Psoas muscle (tissue), 8 donors: ENCODE measurements around the gene ASNSD1. TPM values are rescaled to one million over a fixed set of nuclear protein-coding genes. Genes with fewer than 3 reads are reported as not detected.

ENCODE experiments used
- ATAC-seq, 4 donors: fragments of 200-7000 bp; cut with Tn5 transposase; one replicate each; pipeline ENCODE4 v1.9.1; 2020; ENCODE audit warnings: moderate library complexity in 3 of 4, mild to moderate bottlenecking in 2 of 4
- DNase-seq, 2 donors: peaks; one replicate each; pipeline ENCODE4 v3.0.0-alpha.2; 2020
- H3K27ac ChIP-seq: fragments of 200-600 bp; one replicate; pipeline ENCODE4 v1.8.0; 2022
- H3K27me3 ChIP-seq, 3 donors: fragments of 200-600 bp in 1 of 3; one replicate each; pipeline versions ENCODE4 v1.6.1 to v1.8.0; 2013 to 2022; ENCODE audit warnings: low read length in 2 of 3, mild to moderate bottlenecking in 2 of 3, moderate library complexity in 1 of 3; ENCODE audit not compliant: insufficient read depth in 3 of 3
- H3K36me3 ChIP-seq, 2 donors: fragments of 200-600 bp in 1 of 2; one replicate each; pipeline versions ENCODE4 v1.6.1 to v1.8.0; 2013 to 2022; ENCODE audit warnings: low read depth in 1 of 2, mild to moderate bottlenecking in 1 of 2, moderate library complexity in 1 of 2; ENCODE audit not compliant: insufficient read depth in 1 of 2
- H3K4me1 ChIP-seq: fragments of 200-600 bp; one replicate; pipeline ENCODE4 v1.8.0; 2022
- H3K4me3 ChIP-seq: fragments of 200-600 bp; one replicate; pipeline ENCODE4 v1.8.0; 2022; ENCODE audit warnings: mild to moderate bottlenecking
- H3K9me3 ChIP-seq: fragments of 200-600 bp; one replicate; pipeline ENCODE4 v1.8.0; 2022
- CTCF ChIP-seq: fragments of 200-600 bp; IDR thresholded peaks from one replicate; pipeline ENCODE4 v1.8.0; 2022; ENCODE audit warnings: antibody characterized with exemption
- WGBS, 3 donors: extraction: QIAGEN DNeasy Blood & Tissue Kit; methylation state at CpG; one replicate each; pipeline versions ENCODE4 v1.1.6 to v1.1.7; 2013; 5-methylcytosine and 5-hydroxymethylcytosine counted together
- intact Hi-C, 2 donors: fragments of 100-400 bp; cut with DNase I; formaldehyde crosslinking; loops; one replicate each; pipeline versions ENCODE4 v1.11.0 to v1.14.2; 2022
- polyA plus RNA-seq, 3 donors: library from polyadenylated mRNA; stranded (reverse); fragments of 200-250 nt; gene quantifications; one replicate each; pipeline ENCODE4 v1.2.3, GENCODE V29; 2013
- total RNA-seq, 4 donors: library from RNA; stranded (reverse); fragmentation: NEBNext Ultra II Directional in 2 of 4; extraction: Animal tissue kit (Norgen Biotek cat#: 25700) in 2 of 4; gene quantifications; one replicate each; pipeline versions ENCODE4 v1.2.1 to v1.2.4, GENCODE V29; 2021 to 2023
- donor health status: healthy with polysubstance abuse.
- donor health status: DM: no; HTN: no; CAD: no; lungs with moderate emphysema.
- donor health status: Bipolar disorder and iron deficiency.
- donor health status: healthy.
- donor health status: DM: yes; HTN: yes; CAD: no.
- donor health status: DM: no; HTN: no; CAD: no.
- donor health status: DM: no; HTN: no; CAD: no.
- donor health status: DM: yes; HTN: yes; CAD: no.

ASNSD1 gene
- total and polyA plus RNA-seq, 7 donors: 50.8 to 148 (median 66.0) TPM

- TF ChIP-seq CTCF: no peak
- WGBS, 3 donors: 81 to 95% (median 89%) methylated on average over 1 of the region's 1 CpG
- Histone ChIP-seq H3K9me3 (peaks cover 6% of the 10 kb centered on the region), H3K4me3 (no peak overlapping the region), H3K27ac (no peak overlapping the region), H3K27me3 (no peaks in the 10 kb centered on the region), H3K36me3 (no peaks in the 10 kb centered on the region), H3K4me1 (peaks cover under 1% of the 10 kb centered on the region)
- ATAC-seq: no peak
- DNase-seq: no peak
- intact Hi-C loops: loop anchor here in 1 of 2 donors (5.0 kb wide), 1 partner anchor 381 kb away; the partner anchor contains the start of gene MSTN
Measured at GRCh38 chr2:189681203-189681602, 19.9 kb downstream of the ASNSD1 start.

- Histone ChIP-seq H3K4me3 (no peak overlapping the region), H3K9me3 (peaks cover 6% of the 10 kb centered on the region), H3K36me3 (no peaks in the 10 kb centered on the region), H3K4me1 (peaks cover 3% of the 10 kb centered on the region), H3K27me3 (no peaks in the 10 kb centered on the region), H3K27ac (no peak overlapping the region)
- TF ChIP-seq CTCF: no peak
- no peak for DNase-seq
- no peak for ATAC-seq
- intact Hi-C loops: loop anchor here in 1 of 2 donors (5.0 kb wide), 1 partner anchor 380 kb away; the partner anchor contains the start of gene MSTN
Measured at GRCh38 chr2:189681903-189682302, 20.6 kb downstream of the ASNSD1 start.

GRCh38 chr2:189683348-189683747 lies 22.1 kb downstream of the ASNSD1 start:
- Histone ChIP-seq H3K36me3 (no peaks in the 10 kb centered on the region), H3K4me1 (peaks cover 3% of the 10 kb centered on the region), H3K27ac (no peak overlapping the region), H3K9me3 (peaks cover 5% of the 10 kb centered on the region), H3K4me3 (no peak overlapping the region), H3K27me3 (no peaks in the 10 kb centered on the region)
- DNase-seq (no peak), ATAC-seq (no peak)
- TF ChIP-seq CTCF: no peak
- 47 to 57% (median 52%) methylated on average over 1 of the region's 1 CpG for WGBS, 3 donors
- intact Hi-C loops: loop anchor here in 1 of 2 donors (5.0 kb wide), 1 partner anchor 379 kb away; the partner anchor contains the start of gene MSTN

GRCh38 chr2:189684811-189685210 lies 23.6 kb downstream of the ASNSD1 start:
- TF ChIP-seq CTCF: no peak

More at GRCh38 chr2:189684811-189685210, 23.6 kb downstream of the ASNSD1 start:
- H3K9me3 ChIP-seq: no peaks in the 10 kb centered on the region
- peaks cover 3% of the 10 kb centered on the region for H3K4me1 ChIP-seq
- H3K36me3 ChIP-seq: peaks cover 0 to 3% of the 10 kb centered on the region in 2 donors
- WGBS, 3 donors: 61 to 77% (median 72%) methylated on average over 1 of the region's 1 CpG
- no peak overlapping the region for H3K4me3 ChIP-seq
- DNase-seq (no peak), ATAC-seq (no peak)
- no peaks in the 10 kb centered on the region for H3K27me3 ChIP-seq
- no peak overlapping the region for H3K27ac ChIP-seq
- intact Hi-C loops: loop anchor here in 1 of 2 donors (5.0 kb wide), 1 partner anchor 377 kb away; the partner anchor contains the start of gene MSTN
